H1 (cell line): Measurements from ENCODE around the gene DAAM1.

Source experiments
- GABPA ChIP-seq: IDR thresholded peaks from 2 replicates; pipeline ENCODE4 v1.6.1; 2011; ENCODE audit warnings: mild to moderate bottlenecking, low read length, moderate library complexity, borderline replicate concordance; ENCODE audit not compliant: insufficient read depth
- MAX ChIP-seq: IDR thresholded peaks from 2 replicates; pipeline ENCODE4 v1.6.1; 2012; ENCODE audit warnings: inconsistent platforms
- POLR2A ChIP-seq, 2 experiments: IDR thresholded peaks; 1 replicate in 1 of 2; 2 replicates in 1 of 2; pipeline ENCODE4 v1.6.1; 2011; ENCODE audit warnings: low read depth in 2 of 2, low read length in 2 of 2, mild to moderate bottlenecking in 2 of 2; ENCODE audit errors: control extremely low read depth in 1 of 2
- TF ChIP-seq, protein P1 (sequence below), 3 experiments: IDR thresholded peaks; 1 replicate in 2 of 3; 2 replicates in 1 of 3; pipeline versions ENCODE4 v1.5.1 to v1.6.1; 2011; ENCODE audit warnings: low read length in 3 of 3, mild to moderate bottlenecking in 3 of 3, inconsistent platforms in 2 of 3, low read depth in 1 of 3, moderate library complexity in 1 of 3; ENCODE audit not compliant: insufficient read depth in 1 of 3; ENCODE audit errors: control extremely low read depth in 1 of 3

GRCh38 chr14:59347511-59347900 lies 159.0 kb downstream of the DAAM1 start:
- TF ChIP-seq POLR2A (IDR thresholded peaks at IDR 0.05; ENCODE audit: control extremely low read depth in 1 of 2, low read depth in 2 of 2, low read length in 2 of 2) (no peak), GABPA (no peak), MAX (no peak)
- TF ChIP-seq, protein P1, sequence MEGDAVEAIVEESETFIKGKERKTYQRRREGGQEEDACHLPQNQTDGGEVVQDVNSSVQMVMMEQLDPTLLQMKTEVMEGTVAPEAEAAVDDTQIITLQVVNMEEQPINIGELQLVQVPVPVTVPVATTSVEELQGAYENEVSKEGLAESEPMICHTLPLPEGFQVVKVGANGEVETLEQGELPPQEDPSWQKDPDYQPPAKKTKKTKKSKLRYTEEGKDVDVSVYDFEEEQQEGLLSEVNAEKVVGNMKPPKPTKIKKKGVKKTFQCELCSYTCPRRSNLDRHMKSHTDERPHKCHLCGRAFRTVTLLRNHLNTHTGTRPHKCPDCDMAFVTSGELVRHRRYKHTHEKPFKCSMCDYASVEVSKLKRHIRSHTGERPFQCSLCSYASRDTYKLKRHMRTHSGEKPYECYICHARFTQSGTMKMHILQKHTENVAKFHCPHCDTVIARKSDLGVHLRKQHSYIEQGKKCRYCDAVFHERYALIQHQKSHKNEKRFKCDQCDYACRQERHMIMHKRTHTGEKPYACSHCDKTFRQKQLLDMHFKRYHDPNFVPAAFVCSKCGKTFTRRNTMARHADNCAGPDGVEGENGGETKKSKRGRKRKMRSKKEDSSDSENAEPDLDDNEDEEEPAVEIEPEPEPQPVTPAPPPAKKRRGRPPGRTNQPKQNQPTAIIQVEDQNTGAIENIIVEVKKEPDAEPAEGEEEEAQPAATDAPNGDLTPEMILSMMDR (IDR thresholded peaks at IDR 0.05; ENCODE audit: control extremely low read depth in 1 of 3, insufficient read depth in 1 of 3, low read depth in 1 of 3, low read length in 3 of 3) = no peak
